Measurements from ENCODE around the gene ITPR3.
A peak's percentile ranks its signal among the peaks of the same experiment; 100 is the strongest.

The ITPR3 gene

GRCh38 chr6:33688451-33689147 is 67.5 kb downstream of the ITPR3 start:
- no peak for DNase-seq

- no peak for DNase-seq
Measured at GRCh38 chr6:33689148-33689494, 68.0 kb downstream of the ITPR3 start.

- DNase-seq, result no peak
Measured at GRCh38 chr6:33689879-33690278, 68.8 kb downstream of the ITPR3 start.

- no peak for DNase-seq
Measured at GRCh38 chr6:33690766-33691165, 69.6 kb downstream of the ITPR3 start.

GRCh38 chr6:33691456-33692077 is 70.4 kb downstream of the ITPR3 start:
- no peak for DNase-seq

GRCh38 chr6:33692078-33692759 is 71.1 kb downstream of the ITPR3 start:
- no peak for DNase-seq

GRCh38 chr6:33692760-33693158 is 71.6 kb downstream of the ITPR3 start:
- no peak for DNase-seq

GRCh38 chr6:33693186-33694105 is 72.3 kb downstream of the ITPR3 start:
- DNase-seq, result no peak

GRCh38 chr6:33694401-33694931 is 73.3 kb downstream of the ITPR3 start:
- no peak for DNase-seq

GRCh38 chr6:33694977-33695376 is 73.9 kb downstream of the ITPR3 start:
- no peak for DNase-seq

- DNase-seq, result no peak
Measured at GRCh38 chr6:33695451-33695887, 74.3 kb downstream of the ITPR3 start.

- no peak for DNase-seq
Measured at GRCh38 chr6:33696076-33696475, 75.0 kb downstream of the ITPR3 start.

- peak; percentile 96 for DNase-seq
Measured at GRCh38 chr6:33696548-33697518, 75.7 kb downstream of the ITPR3 start.

GRCh38 chr6:33697845-33698244 is 76.7 kb downstream of the ITPR3 start:
- DNase-seq, result no peak

GRCh38 chr6:33698494-33698893 is 77.4 kb downstream of the ITPR3 start:
- DNase-seq, result no peak

- no peak for DNase-seq
Measured at GRCh38 chr6:33699131-33699530, 78.0 kb downstream of the ITPR3 start.

- DNase-seq, result no peak
Measured at GRCh38 chr6:33699739-33700138, 78.6 kb downstream of the ITPR3 start.

GRCh38 chr6:33700391-33701050 is 79.4 kb downstream of the ITPR3 start:
- no peak for DNase-seq

GRCh38 chr6:33702345-33702977 is 81.3 kb downstream of the ITPR3 start:
- DNase-seq, result peak; percentile 57

All from NCI-H2029 (cell line).